Measurements from ENCODE around the gene SUPT4H1. TPM values are rescaled to one million over a fixed set of nuclear protein-coding genes. Genes with fewer than 3 reads are reported as not detected.

SUPT4H1 gene
- total and polyA plus RNA-seq, 9 of the 15 experiments (the other 6 are each of a cell fraction or from before 2014, with no cell fraction given), result 62.1 to 320 (median 117) TPM

- TF ChIP-seq HDAC1 (IDR thresholded peaks at IDR 0.05) (no peak), LCOR (CRISPR knock-in tag; IDR thresholded peaks at IDR 0.05) (peak; percentile 64), NCOA6 (IDR thresholded peaks at IDR 0.05) (no peak), ERF (CRISPR knock-in tag; IDR thresholded peaks at IDR 0.05) (no peak), PHTF2 (CRISPR knock-in tag; IDR thresholded peaks at IDR 0.05) (no peak), ZBTB12 (CRISPR knock-in tag; IDR thresholded peaks at IDR 0.05) (no peak), EZH2 (IDR thresholded peaks at IDR 0.05; ENCODE audit: borderline replicate concordance, low read depth, low read length) (no peak), HMG20A (CRISPR knock-in tag; conservative IDR thresholded peaks at IDR 0.05) (no peak), TARDBP (IDR thresholded peaks at IDR 0.05) (no peak)
- TF ChIP-seq, protein P1, sequence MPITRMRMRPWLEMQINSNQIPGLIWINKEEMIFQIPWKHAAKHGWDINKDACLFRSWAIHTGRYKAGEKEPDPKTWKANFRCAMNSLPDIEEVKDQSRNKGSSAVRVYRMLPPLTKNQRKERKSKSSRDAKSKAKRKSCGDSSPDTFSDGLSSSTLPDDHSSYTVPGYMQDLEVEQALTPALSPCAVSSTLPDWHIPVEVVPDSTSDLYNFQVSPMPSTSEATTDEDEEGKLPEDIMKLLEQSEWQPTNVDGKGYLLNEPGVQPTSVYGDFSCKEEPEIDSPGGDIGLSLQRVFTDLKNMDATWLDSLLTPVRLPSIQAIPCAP (CRISPR knock-in tag; IDR thresholded peaks at IDR 0.05; ENCODE audit: borderline replicate concordance), result no peak
Observed at GRCh38 chr17:58325976-58326468, 26.0 kb downstream of the SUPT4H1 start (continued).

DNA sequence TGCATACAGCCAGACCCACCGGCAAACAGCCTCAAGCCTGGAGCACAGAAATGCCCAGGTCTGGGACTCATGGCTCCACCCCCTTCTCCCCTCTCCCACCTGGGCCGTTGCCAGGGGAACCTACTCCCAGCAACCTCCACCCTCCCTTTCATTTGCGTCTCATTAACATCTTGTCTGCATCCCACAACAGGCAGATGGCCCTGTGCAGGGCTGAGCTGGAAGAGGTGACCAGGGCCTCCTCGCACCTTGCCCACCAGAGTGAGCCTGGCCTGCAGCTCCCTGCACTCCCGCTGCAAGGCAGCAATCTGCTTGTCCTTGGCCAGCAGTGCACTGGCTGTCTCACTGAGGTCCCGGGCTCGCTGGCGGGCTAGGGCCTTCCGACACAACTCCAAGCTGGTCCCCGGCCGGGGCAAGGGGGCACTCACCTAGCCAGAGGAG lies 26.7 kb downstream of the SUPT4H1 start:
- intact Hi-C loops (cut with micrococcal nuclease), result no loop called here
- peak overlapping the region in 1 of 2 experiments; percentile 23; a peak in 1 of 4 replicates for H3K9ac ChIP-seq (ENCODE audit: insufficient read depth in 1 of 2, low read depth in 2 of 2, low read length in 2 of 2)
- in situ Hi-C loops (cut with MboI), result no loop called here
- H3K9me1 ChIP-seq (ENCODE audit: control insufficient read depth, insufficient read depth, low read length), result peaks cover 3% of the 10 kb centered on the region
- H3K36me3 ChIP-seq (ENCODE audit: control insufficient read depth, insufficient read depth, low read length), result peaks cover 8% of the 10 kb centered on the region
- peaks cover 27% of the 10 kb centered on the region for H3K79me2 ChIP-seq (ENCODE audit: control insufficient read depth, insufficient read depth, low read length)
- no peak overlapping the region for H2AFZ ChIP-seq (ENCODE audit: low read depth, low read length)
- BruUV-seq (replicated peaks), result no TSS peak
- ChIA-PET CTCF (ENCODE audit: low intra/inter-chr PET ratio) (no interaction called here), POLR2A (interaction anchor here (0.6 to 3.2 kb wide), 14 partner anchors 9 to 344 kb away, joined by 3 to 42 read pairs (median 4); partner anchors contain the start of gene RNF43)
- H3K27ac ChIP-seq (ENCODE audit: extremely low read depth, low read depth, low read length), result no peak overlapping the region
- WGBS (ENCODE audit: insufficient coverage, low coverage, missing lambda C conversion rate), result 68% methylated on average over 8 of the region's 11 CpGs
- no peak overlapping the region for H3K4me2 ChIP-seq (ENCODE audit: insufficient read depth, low read length)
- ATAC-seq, result no peak
- no peak for DNase-seq (ENCODE audit: extremely low read depth in 1 of 4, low spot score in 3 of 4)
- H3K9me3 ChIP-seq (replicated peaks; ENCODE audit: control insufficient read depth, insufficient read depth, low read depth, low read length), result no peaks in the 10 kb centered on the region
- no peak overlapping the region for H3K4me3 ChIP-seq
- no peak for FAIRE-seq
- no peaks in the 10 kb centered on the region for H3K27me3 ChIP-seq (ENCODE audit: control insufficient read depth in 2 of 2, insufficient read depth in 2 of 2, low read length in 2 of 2)
- peaks cover 18% of the 10 kb centered on the region for H4K20me1 ChIP-seq (replicated peaks; ENCODE audit: control insufficient read depth, insufficient read depth, low read length)
- H3K4me1 ChIP-seq (replicated peaks in 1 of 2; ENCODE audit: control insufficient read depth in 2 of 2, insufficient read depth in 2 of 2, low read length in 2 of 2), result peaks cover 17 to 59% of the 10 kb centered on the region in 2 experiments
- TF ChIP-seq ESRRA (IDR thresholded peaks at IDR 0.05; ENCODE audit: borderline replicate concordance, low read depth) (no peak), ZNF146 (CRISPR knock-in tag; IDR thresholded peaks at IDR 0.05; ENCODE audit: unreplicated experiment) (no peak), TRIM28 (IDR thresholded peaks at IDR 0.05) (no peak), ZNF324 (CRISPR knock-in tag; IDR thresholded peaks at IDR 0.05) (no peak), TFAP4 (CRISPR knock-in tag; IDR thresholded peaks at IDR 0.05; ENCODE audit: borderline replicate concordance) (no peak), ZNF780A (CRISPR knock-in tag; IDR thresholded peaks at IDR 0.05) (no peak), PYGO2 (tag; IDR thresholded peaks at IDR 0.05) (no peak)
- TF ChIP-seq, protein P2, sequence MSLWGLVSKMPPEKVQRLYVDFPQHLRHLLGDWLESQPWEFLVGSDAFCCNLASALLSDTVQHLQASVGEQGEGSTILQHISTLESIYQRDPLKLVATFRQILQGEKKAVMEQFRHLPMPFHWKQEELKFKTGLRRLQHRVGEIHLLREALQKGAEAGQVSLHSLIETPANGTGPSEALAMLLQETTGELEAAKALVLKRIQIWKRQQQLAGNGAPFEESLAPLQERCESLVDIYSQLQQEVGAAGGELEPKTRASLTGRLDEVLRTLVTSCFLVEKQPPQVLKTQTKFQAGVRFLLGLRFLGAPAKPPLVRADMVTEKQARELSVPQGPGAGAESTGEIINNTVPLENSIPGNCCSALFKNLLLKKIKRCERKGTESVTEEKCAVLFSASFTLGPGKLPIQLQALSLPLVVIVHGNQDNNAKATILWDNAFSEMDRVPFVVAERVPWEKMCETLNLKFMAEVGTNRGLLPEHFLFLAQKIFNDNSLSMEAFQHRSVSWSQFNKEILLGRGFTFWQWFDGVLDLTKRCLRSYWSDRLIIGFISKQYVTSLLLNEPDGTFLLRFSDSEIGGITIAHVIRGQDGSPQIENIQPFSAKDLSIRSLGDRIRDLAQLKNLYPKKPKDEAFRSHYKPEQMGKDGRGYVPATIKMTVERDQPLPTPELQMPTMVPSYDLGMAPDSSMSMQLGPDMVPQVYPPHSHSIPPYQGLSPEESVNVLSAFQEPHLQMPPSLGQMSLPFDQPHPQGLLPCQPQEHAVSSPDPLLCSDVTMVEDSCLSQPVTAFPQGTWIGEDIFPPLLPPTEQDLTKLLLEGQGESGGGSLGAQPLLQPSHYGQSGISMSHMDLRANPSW (CRISPR knock-in tag; IDR thresholded peaks at IDR 0.05), result no peak
